SK-N-MC (cell line): ENCODE results near the gene GALNTL6.

Source experiments
- DNase-seq: peaks from one replicate; pipeline ENCODE4 v3.0.0-alpha.2; 2011; ENCODE audit warnings: low read depth, low spot score
- H3K27ac ChIP-seq: fragments of 200-600 bp; sonication (generic); 2 replicates; pipeline ENCODE4 v1.5.1; 2016; ENCODE audit warnings: mixed run types
- H3K36me3 ChIP-seq: fragments of 200-600 bp; sonication (generic); 2 replicates; pipeline ENCODE4 v1.6.1; 2017; ENCODE audit warnings: antibody characterized with exemption, low read length, mixed read lengths; ENCODE audit not compliant: insufficient read depth
- H3K4me3 ChIP-seq: fragments of 200-600 bp; sonication (generic); 2 replicates; pipeline ENCODE4 v1.5.1; 2016
- H3K9ac ChIP-seq: fragments of 200-600 bp; sonication (generic); 2 replicates; pipeline ENCODE4 v1.8.0; 2017; ENCODE audit warnings: mixed run types, mixed read lengths; ENCODE audit not compliant: insufficient read length
- H3K9me3 ChIP-seq: fragments of 200-600 bp; sonication (generic); 2 replicates; pipeline ENCODE4 v1.6.1; 2017; ENCODE audit warnings: low read depth, mild to moderate bottlenecking, antibody characterized with exemption, low read length, moderate library complexity, mixed read lengths
- EZH2 ChIP-seq: fragments of 200-600 bp; sonication (generic); IDR thresholded peaks from one replicate; pipeline ENCODE4 v1.6.1; 2017; ENCODE audit warnings: antibody characterized with exemption
- FOXP2 ChIP-seq: optimal IDR thresholded peaks from 2 replicates; pipeline ENCODE3; 2011; ENCODE audit warnings: mild to moderate bottlenecking, moderate library complexity; ENCODE audit not compliant: insufficient read depth; ENCODE audit errors: extremely low read length, control extremely low read depth
- POLR2AphosphoS5 ChIP-seq: IDR thresholded peaks from 2 replicates; pipeline ENCODE4 v1.6.1; 2012; ENCODE audit warnings: mild to moderate bottlenecking, low read depth, low read length, borderline replicate concordance

GALNTL6 gene

GRCh38 chr4:172147687-172148086 lies 334.5 kb downstream of the GALNTL6 start:
- no peak overlapping the region for H3K9ac ChIP-seq
- H3K9me3 ChIP-seq, result no peaks in the 10 kb centered on the region
- no peak overlapping the region for H3K4me3 ChIP-seq
- peak; percentile 8 for DNase-seq
- TF ChIP-seq FOXP2 (no peak), EZH2 (no peak), POLR2AphosphoS5 (no peak)
- H3K27ac ChIP-seq, result no peak overlapping the region
- H3K36me3 ChIP-seq, result no peaks in the 10 kb centered on the region

DNA sequence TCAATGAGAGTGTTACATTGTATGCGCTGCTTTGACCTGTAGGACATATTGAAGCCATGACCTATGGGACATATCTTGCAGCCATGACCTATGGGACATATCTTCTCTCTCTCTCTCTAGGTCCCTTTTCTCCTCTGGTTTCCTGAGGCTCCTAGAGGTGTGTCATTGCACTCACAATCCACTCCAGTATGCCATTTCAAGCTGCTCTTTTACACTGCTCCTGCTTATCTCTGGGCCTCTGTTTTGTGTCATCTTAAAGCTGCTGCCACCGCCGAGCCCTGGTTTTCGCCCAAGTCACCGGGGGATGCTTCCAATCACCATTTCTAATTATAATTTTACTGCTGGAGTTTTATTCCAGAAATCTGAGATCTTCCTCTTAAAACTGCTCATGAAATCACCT lies 336.1 kb downstream of the GALNTL6 start:
- H3K9ac ChIP-seq, result no peak overlapping the region
- no peaks in the 10 kb centered on the region for H3K9me3 ChIP-seq
- no peak for DNase-seq
- no peak overlapping the region for H3K4me3 ChIP-seq
- TF ChIP-seq FOXP2, result no peak
- no peak for TF ChIP-seq POLR2AphosphoS5
- TF ChIP-seq EZH2, result no peak
- no peak overlapping the region for H3K27ac ChIP-seq
- no peaks in the 10 kb centered on the region for H3K36me3 ChIP-seq

- no peak for DNase-seq
- no peak overlapping the region for H3K4me3 ChIP-seq
- no peak overlapping the region for H3K27ac ChIP-seq
- TF ChIP-seq EZH2 (no peak), POLR2AphosphoS5 (no peak), FOXP2 (no peak)
- H3K36me3 ChIP-seq, result no peaks in the 10 kb centered on the region
- no peaks in the 10 kb centered on the region for H3K9me3 ChIP-seq
- H3K9ac ChIP-seq, result no peak overlapping the region
Observed at GRCh38 chr4:172152284-172152683, 339.1 kb downstream of the GALNTL6 start.

GRCh38 chr4:172153719-172154118 lies 340.5 kb downstream of the GALNTL6 start:
- no peak for DNase-seq
- H3K4me3 ChIP-seq, result no peak overlapping the region
- H3K36me3 ChIP-seq, result no peaks in the 10 kb centered on the region
- TF ChIP-seq EZH2 (no peak), FOXP2 (no peak), POLR2AphosphoS5 (no peak)
- H3K9me3 ChIP-seq, result no peaks in the 10 kb centered on the region
- H3K9ac ChIP-seq, result no peak overlapping the region
- H3K27ac ChIP-seq, result no peak overlapping the region

GRCh38 chr4:172155838-172156345 lies 342.7 kb downstream of the GALNTL6 start:
- TF ChIP-seq POLR2AphosphoS5 (no peak), EZH2 (no peak), FOXP2 (no peak)
- Histone ChIP-seq H3K36me3 (no peaks in the 10 kb centered on the region), H3K9ac (no peak overlapping the region), H3K27ac (no peak overlapping the region), H3K9me3 (no peaks in the 10 kb centered on the region), H3K4me3 (no peak overlapping the region)
- no peak for DNase-seq

- DNase-seq, result no peak
- H3K27ac ChIP-seq, result no peak overlapping the region
- H3K9me3 ChIP-seq, result no peaks in the 10 kb centered on the region
- no peak for TF ChIP-seq FOXP2
- no peak for TF ChIP-seq POLR2AphosphoS5
- TF ChIP-seq EZH2, result no peak
- H3K9ac ChIP-seq, result no peak overlapping the region
- no peaks in the 10 kb centered on the region for H3K36me3 ChIP-seq
- H3K4me3 ChIP-seq, result no peak overlapping the region
Observed at GRCh38 chr4:172157946-172158345, 344.7 kb downstream of the GALNTL6 start.

GRCh38 chr4:172163215-172163614 lies 350.0 kb downstream of the GALNTL6 start:
- TF ChIP-seq FOXP2 (no peak), POLR2AphosphoS5 (no peak), EZH2 (no peak)
- no peak overlapping the region for H3K9ac ChIP-seq
- DNase-seq, result no peak
- no peaks in the 10 kb centered on the region for H3K36me3 ChIP-seq
- H3K4me3 ChIP-seq, result no peak overlapping the region
- H3K27ac ChIP-seq, result no peak overlapping the region
- H3K9me3 ChIP-seq, result no peaks in the 10 kb centered on the region

GRCh38 chr4:172168888-172169287 lies 355.7 kb downstream of the GALNTL6 start:
- Histone ChIP-seq H3K36me3 (no peaks in the 10 kb centered on the region), H3K9me3 (no peaks in the 10 kb centered on the region), H3K4me3 (no peak overlapping the region), H3K27ac (no peak overlapping the region), H3K9ac (no peak overlapping the region)
- DNase-seq, result no peak
- TF ChIP-seq POLR2AphosphoS5 (no peak), EZH2 (no peak), FOXP2 (no peak)

DNA sequence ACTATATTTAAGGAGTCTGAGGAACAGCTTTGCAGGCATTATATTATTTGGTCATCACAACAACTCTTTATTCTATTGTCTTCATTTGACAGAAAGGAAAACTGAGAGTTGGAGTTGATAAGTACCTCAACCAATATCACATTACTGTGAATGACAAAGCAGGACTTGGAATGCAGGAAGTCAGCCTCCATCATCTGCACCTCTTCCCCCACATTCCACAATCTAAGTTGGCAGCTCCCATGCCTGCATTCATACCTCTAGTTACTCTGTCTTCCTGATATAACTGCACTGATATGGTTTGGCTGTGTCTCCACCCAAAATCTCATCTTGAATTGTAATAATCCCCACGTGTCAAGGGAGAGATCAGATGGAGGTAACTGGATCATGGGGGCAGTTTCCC lies 356.7 kb downstream of the GALNTL6 start:
- TF ChIP-seq EZH2 (no peak), POLR2AphosphoS5 (no peak), FOXP2 (no peak)
- no peaks in the 10 kb centered on the region for H3K36me3 ChIP-seq
- H3K9me3 ChIP-seq, result no peaks in the 10 kb centered on the region
- no peak for DNase-seq
- H3K9ac ChIP-seq, result no peak overlapping the region
- no peak overlapping the region for H3K27ac ChIP-seq
- no peak overlapping the region for H3K4me3 ChIP-seq
